Neural cell (in vitro differentiated cells): ENCODE results near the gene XPO4.

ENCODE experiments used
- EZH2 ChIP-seq: fragments of 200-600, 300-800 bp; shearing (Covaris generic), sonication (generic); IDR thresholded peaks from 2 replicates; pipeline ENCODE4 v1.6.1; 2014; ENCODE audit warnings: antibody characterized with exemption, low read length, borderline replicate concordance, mild to moderate bottlenecking; ENCODE audit not compliant: insufficient read depth, poor library complexity, severe bottlenecking
- POLR2AphosphoS5 ChIP-seq: IDR thresholded peaks from 2 replicates; pipeline ENCODE4 v1.6.1; 2012
- RAD21 ChIP-seq: fragments of 450-650 bp; conservative IDR thresholded peaks from 2 replicates; pipeline ENCODE4 v1.6.1; 2014; ENCODE audit warnings: antibody characterized with exemption, mild to moderate bottlenecking, moderate library complexity
- TAF1 ChIP-seq: IDR thresholded peaks from 2 replicates; pipeline ENCODE4 v1.6.1; 2012; ENCODE audit warnings: low read depth
- TF ChIP-seq, protein P1 (sequence below): fragments of 450-650 bp; IDR thresholded peaks from 2 replicates; pipeline ENCODE4 v1.5.1; 2014; ENCODE audit warnings: antibody characterized with exemption, mild to moderate bottlenecking, moderate library complexity; ENCODE audit not compliant: poor library complexity, severe bottlenecking
- TF ChIP-seq, protein P2 (sequence below): IDR thresholded peaks from 2 replicates; pipeline ENCODE4 v1.6.1; 2012; ENCODE audit warnings: borderline replicate concordance

DNA sequence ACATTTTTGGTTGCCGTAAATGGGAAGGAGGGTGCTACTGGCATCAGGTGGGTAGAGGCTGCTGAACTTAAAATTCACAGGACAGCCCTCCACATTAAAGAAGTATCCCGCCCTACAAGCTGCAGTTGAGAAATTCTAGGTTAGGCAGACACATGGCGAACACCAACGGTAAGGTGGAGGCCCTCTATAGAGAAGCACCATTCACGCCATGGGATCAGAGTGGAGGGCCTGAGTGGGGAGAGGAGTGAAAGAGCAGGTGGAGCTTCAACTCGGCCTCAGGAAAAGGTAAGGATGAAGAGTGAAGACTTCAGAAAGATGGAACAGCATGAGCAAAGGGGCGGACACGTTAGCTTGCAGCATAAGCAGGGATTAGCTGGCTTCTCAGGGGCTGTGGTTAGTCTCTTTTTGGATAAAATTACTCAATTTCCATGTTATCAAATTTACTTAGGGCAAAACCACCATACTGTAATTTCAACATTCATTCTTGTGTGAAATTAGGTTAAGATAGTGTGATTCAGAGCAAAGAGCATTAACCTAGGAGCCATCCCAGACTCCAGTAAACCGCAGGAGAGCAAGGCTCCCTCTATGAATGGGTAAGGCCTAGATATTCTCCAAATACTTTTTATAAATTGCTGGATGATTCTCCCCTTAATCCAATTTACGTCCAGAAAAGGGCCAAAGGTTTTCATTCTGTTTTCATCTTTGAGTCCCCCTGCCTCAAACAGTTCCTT is 130.0 kb downstream of the XPO4 start:
- TF ChIP-seq EZH2 (no peak), TAF1 (no peak), RAD21 (no peak), POLR2AphosphoS5 (no peak)
- TF ChIP-seq, protein P1, sequence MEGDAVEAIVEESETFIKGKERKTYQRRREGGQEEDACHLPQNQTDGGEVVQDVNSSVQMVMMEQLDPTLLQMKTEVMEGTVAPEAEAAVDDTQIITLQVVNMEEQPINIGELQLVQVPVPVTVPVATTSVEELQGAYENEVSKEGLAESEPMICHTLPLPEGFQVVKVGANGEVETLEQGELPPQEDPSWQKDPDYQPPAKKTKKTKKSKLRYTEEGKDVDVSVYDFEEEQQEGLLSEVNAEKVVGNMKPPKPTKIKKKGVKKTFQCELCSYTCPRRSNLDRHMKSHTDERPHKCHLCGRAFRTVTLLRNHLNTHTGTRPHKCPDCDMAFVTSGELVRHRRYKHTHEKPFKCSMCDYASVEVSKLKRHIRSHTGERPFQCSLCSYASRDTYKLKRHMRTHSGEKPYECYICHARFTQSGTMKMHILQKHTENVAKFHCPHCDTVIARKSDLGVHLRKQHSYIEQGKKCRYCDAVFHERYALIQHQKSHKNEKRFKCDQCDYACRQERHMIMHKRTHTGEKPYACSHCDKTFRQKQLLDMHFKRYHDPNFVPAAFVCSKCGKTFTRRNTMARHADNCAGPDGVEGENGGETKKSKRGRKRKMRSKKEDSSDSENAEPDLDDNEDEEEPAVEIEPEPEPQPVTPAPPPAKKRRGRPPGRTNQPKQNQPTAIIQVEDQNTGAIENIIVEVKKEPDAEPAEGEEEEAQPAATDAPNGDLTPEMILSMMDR: no peak
- TF ChIP-seq, protein P2, sequence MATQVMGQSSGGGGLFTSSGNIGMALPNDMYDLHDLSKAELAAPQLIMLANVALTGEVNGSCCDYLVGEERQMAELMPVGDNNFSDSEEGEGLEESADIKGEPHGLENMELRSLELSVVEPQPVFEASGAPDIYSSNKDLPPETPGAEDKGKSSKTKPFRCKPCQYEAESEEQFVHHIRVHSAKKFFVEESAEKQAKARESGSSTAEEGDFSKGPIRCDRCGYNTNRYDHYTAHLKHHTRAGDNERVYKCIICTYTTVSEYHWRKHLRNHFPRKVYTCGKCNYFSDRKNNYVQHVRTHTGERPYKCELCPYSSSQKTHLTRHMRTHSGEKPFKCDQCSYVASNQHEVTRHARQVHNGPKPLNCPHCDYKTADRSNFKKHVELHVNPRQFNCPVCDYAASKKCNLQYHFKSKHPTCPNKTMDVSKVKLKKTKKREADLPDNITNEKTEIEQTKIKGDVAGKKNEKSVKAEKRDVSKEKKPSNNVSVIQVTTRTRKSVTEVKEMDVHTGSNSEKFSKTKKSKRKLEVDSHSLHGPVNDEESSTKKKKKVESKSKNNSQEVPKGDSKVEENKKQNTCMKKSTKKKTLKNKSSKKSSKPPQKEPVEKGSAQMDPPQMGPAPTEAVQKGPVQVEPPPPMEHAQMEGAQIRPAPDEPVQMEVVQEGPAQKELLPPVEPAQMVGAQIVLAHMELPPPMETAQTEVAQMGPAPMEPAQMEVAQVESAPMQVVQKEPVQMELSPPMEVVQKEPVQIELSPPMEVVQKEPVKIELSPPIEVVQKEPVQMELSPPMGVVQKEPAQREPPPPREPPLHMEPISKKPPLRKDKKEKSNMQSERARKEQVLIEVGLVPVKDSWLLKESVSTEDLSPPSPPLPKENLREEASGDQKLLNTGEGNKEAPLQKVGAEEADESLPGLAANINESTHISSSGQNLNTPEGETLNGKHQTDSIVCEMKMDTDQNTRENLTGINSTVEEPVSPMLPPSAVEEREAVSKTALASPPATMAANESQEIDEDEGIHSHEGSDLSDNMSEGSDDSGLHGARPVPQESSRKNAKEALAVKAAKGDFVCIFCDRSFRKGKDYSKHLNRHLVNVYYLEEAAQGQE: no peak
